ENCODE measurements around the gene TDRD7.

The TDRD7 gene

GRCh38 chr9:97501177-97501971 lies 89.5 kb downstream of the TDRD7 start, which contains the start of gene TMOD1:
TMOD1 (plus strand) TSS chr9:97501666; CDS start chr9:97524189, 22,523 bp downstream.
- Mint-ChIP-seq H3K27me3 (peaks cover 22% of the 10 kb centered on the region), H3K4me3 (peak within 1 kb of the TSS; percentile 60 to 66), H3K27ac (no peak within 1 kb of the TSS), H3K9me3 (no peaks in the 10 kb centered on the region), H3K4me1 (peaks cover 16% of the 10 kb centered on the region)
- ATAC-seq (peak; percentile 75), DNase-seq (peak; percentile 27 to 28)

- H3K27me3 Mint-ChIP-seq: peaks cover 22% of the 10 kb centered on the region
- H3K4me3 Mint-ChIP-seq: peak overlapping the region; percentile 31 to 53
- DNase-seq: no peak
- H3K27ac Mint-ChIP-seq: no peak overlapping the region
- no peaks in the 10 kb centered on the region for H3K9me3 Mint-ChIP-seq
- peak; percentile 30 for ATAC-seq
- peaks cover 16% of the 10 kb centered on the region for H3K4me1 Mint-ChIP-seq
Measured at GRCh38 chr9:97501972-97502221, 90.0 kb downstream of the TDRD7 start.

- peaks cover 16% of the 10 kb centered on the region for H3K4me1 Mint-ChIP-seq
- peak in 1 of 2 donors; percentile 22 for DNase-seq
- peaks cover 22% of the 10 kb centered on the region for H3K27me3 Mint-ChIP-seq
- no peak overlapping the region for H3K27ac Mint-ChIP-seq
- no peaks in the 10 kb centered on the region for H3K9me3 Mint-ChIP-seq
- peak; percentile 56 for ATAC-seq
- peak overlapping the region; percentile 33 to 53 for H3K4me3 Mint-ChIP-seq
Measured at GRCh38 chr9:97502222-97502983, 90.5 kb downstream of the TDRD7 start.

GRCh38 chr9:97502984-97503861 lies 91.3 kb downstream of the TDRD7 start:
- DNase-seq (no peak), ATAC-seq (no peak)
- Mint-ChIP-seq H3K27me3 (peaks cover 22% of the 10 kb centered on the region), H3K9me3 (no peaks in the 10 kb centered on the region), H3K27ac (no peak overlapping the region), H3K4me3 (peak overlapping the region; percentile 33 to 53), H3K4me1 (peaks cover 16% of the 10 kb centered on the region)

- DNase-seq: no peak
- Mint-ChIP-seq H3K9me3 (no peaks in the 10 kb centered on the region), H3K27me3 (peaks cover 22% of the 10 kb centered on the region), H3K4me1 (peaks cover 16% of the 10 kb centered on the region), H3K4me3 (no peak overlapping the region), H3K27ac (no peak overlapping the region)
- ATAC-seq: no peak
Measured at GRCh38 chr9:97503862-97504210, 91.9 kb downstream of the TDRD7 start.

GRCh38 chr9:97504381-97505216 lies 92.7 kb downstream of the TDRD7 start:
- Mint-ChIP-seq H3K9me3 (no peaks in the 10 kb centered on the region), H3K27me3 (peaks cover 17% of the 10 kb centered on the region), H3K27ac (no peak overlapping the region), H3K4me3 (no peak overlapping the region), H3K4me1 (peaks cover 16% of the 10 kb centered on the region)
- DNase-seq: no peak
- no peak for ATAC-seq

GRCh38 chr9:97505845-97506244 lies 93.9 kb downstream of the TDRD7 start:
- H3K27me3 Mint-ChIP-seq: peaks cover 5% of the 10 kb centered on the region
- DNase-seq (no peak), ATAC-seq (no peak)
- H3K9me3 Mint-ChIP-seq: no peaks in the 10 kb centered on the region
- H3K4me3 Mint-ChIP-seq: no peak overlapping the region
- peaks cover 21% of the 10 kb centered on the region for H3K4me1 Mint-ChIP-seq
- no peak overlapping the region for H3K27ac Mint-ChIP-seq

GRCh38 chr9:97506306-97506705 lies 94.4 kb downstream of the TDRD7 start:
- Mint-ChIP-seq H3K4me1 (peaks cover 26% of the 10 kb centered on the region), H3K9me3 (no peaks in the 10 kb centered on the region), H3K27me3 (peaks cover under 1% of the 10 kb centered on the region), H3K4me3 (no peak overlapping the region), H3K27ac (no peak overlapping the region)
- DNase-seq: no peak
- ATAC-seq: no peak

- Mint-ChIP-seq H3K27ac (no peak overlapping the region), H3K27me3 (no peaks in the 10 kb centered on the region), H3K9me3 (no peaks in the 10 kb centered on the region)
Measured at GRCh38 chr9:97506787-97507186, 94.9 kb downstream of the TDRD7 start.

GRCh38 chr9:97507428-97507984 lies 95.6 kb downstream of the TDRD7 start:
- no peaks in the 10 kb centered on the region for H3K27me3 Mint-ChIP-seq
- ATAC-seq (no peak), DNase-seq (no peak)
- H3K27ac Mint-ChIP-seq: no peak overlapping the region
- H3K4me3 Mint-ChIP-seq: no peak overlapping the region
- H3K4me1 Mint-ChIP-seq: peaks cover 30% of the 10 kb centered on the region
- no peaks in the 10 kb centered on the region for H3K9me3 Mint-ChIP-seq

More at GRCh38 chr9:97506787-97507186, 94.9 kb downstream of the TDRD7 start:
- ATAC-seq (no peak), DNase-seq (no peak)
- Mint-ChIP-seq H3K4me1 (peaks cover 30% of the 10 kb centered on the region), H3K4me3 (no peak overlapping the region)

GRCh38 chr9:97508852-97509251 lies 97.0 kb downstream of the TDRD7 start:
- ATAC-seq (no peak), DNase-seq (no peak)
- peaks cover 17% of the 10 kb centered on the region for H3K4me1 Mint-ChIP-seq
- H3K4me3 Mint-ChIP-seq: no peak overlapping the region
- no peak overlapping the region for H3K27ac Mint-ChIP-seq
- H3K27me3 Mint-ChIP-seq: no peaks in the 10 kb centered on the region
- H3K9me3 Mint-ChIP-seq: no peaks in the 10 kb centered on the region

GRCh38 chr9:97510797-97511654 lies 99.1 kb downstream of the TDRD7 start:
- Mint-ChIP-seq H3K27ac (peak overlapping the region; percentile 8 to 75), H3K9me3 (no peaks in the 10 kb centered on the region), H3K4me1 (peaks cover 17% of the 10 kb centered on the region), H3K27me3 (peaks cover 8% of the 10 kb centered on the region), H3K4me3 (no peak overlapping the region)
- ATAC-seq: peak; percentile 85
- DNase-seq: peak in 1 of 2 donors; percentile 25

- peak overlapping the region; percentile 34 to 75 for H3K27ac Mint-ChIP-seq
- peaks cover 16% of the 10 kb centered on the region for H3K27me3 Mint-ChIP-seq
- ATAC-seq: no peak
- H3K4me3 Mint-ChIP-seq: peak overlapping the region in 1 of 2 donors; percentile 54
- peaks cover 17% of the 10 kb centered on the region for H3K4me1 Mint-ChIP-seq
- H3K9me3 Mint-ChIP-seq: no peaks in the 10 kb centered on the region
- DNase-seq: no peak
Measured at GRCh38 chr9:97511655-97512427, 99.9 kb downstream of the TDRD7 start.
